Lower leg skin (tissue), 3 donors: ENCODE results near the gene PDCD1.

Experiments
- POLR2A ChIP-seq, 2 donors: fragments of 450-650 bp; IDR thresholded peaks; one replicate each; pipeline ENCODE4 v1.6.1; 2016 to 2017; ENCODE audit warnings: antibody characterized with exemption in 2 of 2, mild to moderate bottlenecking in 1 of 2, moderate library complexity in 1 of 2
- TF ChIP-seq, protein P1 (sequence below), 3 donors: fragments of 450-650 bp; IDR thresholded peaks; one replicate each; pipeline ENCODE4 v1.5.1; 2016; ENCODE audit warnings: antibody characterized with exemption in 3 of 3, mild to moderate bottlenecking in 3 of 3, moderate library complexity in 2 of 3

DNA sequence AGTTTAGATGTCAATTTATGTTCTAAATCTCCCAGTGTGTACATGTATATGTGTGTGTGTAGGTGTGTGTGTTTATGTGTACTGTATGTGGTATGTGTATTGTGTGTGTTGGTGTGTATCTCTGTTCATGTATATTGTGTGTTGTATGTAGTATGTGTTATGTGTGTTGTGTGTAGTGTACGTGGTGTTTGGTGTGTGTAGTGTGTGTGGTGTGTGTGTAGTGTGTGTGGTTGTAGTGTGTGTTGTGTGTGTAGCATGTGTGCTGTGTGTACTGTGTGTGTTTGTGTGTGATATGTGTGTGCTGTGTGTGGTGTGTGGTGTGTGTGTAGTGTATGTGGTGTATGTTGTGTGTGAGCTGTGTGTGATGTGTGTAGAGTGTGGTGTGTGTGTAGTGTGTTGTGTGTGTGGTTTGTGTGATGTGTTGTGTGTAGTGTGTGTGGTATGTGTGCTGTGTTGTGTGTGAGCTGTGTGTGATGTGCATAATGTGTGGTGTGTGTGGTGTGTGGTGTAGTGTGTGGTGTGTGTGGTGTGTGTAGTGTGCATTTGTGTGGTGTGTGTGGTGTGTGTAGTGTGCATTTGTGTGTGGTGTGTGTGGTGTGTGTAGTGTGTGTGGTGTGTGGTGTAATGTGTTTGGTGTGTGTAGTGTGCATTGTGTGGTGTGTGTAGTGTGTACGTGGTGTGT is 5.6 kb upstream of the PDCD1 start:
- TF ChIP-seq, protein P1, sequence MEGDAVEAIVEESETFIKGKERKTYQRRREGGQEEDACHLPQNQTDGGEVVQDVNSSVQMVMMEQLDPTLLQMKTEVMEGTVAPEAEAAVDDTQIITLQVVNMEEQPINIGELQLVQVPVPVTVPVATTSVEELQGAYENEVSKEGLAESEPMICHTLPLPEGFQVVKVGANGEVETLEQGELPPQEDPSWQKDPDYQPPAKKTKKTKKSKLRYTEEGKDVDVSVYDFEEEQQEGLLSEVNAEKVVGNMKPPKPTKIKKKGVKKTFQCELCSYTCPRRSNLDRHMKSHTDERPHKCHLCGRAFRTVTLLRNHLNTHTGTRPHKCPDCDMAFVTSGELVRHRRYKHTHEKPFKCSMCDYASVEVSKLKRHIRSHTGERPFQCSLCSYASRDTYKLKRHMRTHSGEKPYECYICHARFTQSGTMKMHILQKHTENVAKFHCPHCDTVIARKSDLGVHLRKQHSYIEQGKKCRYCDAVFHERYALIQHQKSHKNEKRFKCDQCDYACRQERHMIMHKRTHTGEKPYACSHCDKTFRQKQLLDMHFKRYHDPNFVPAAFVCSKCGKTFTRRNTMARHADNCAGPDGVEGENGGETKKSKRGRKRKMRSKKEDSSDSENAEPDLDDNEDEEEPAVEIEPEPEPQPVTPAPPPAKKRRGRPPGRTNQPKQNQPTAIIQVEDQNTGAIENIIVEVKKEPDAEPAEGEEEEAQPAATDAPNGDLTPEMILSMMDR (IDR thresholded peaks at IDR 0.05) = peak in 1 of 3 donors; percentile 77
- TF ChIP-seq POLR2A (IDR thresholded peaks at IDR 0.05) = no peak
